Activated CD8-positive, alpha-beta T cell treated with anti-CD3 and anti-CD28 coated beads for 36 hours (primary cell): ENCODE results near the gene CERS6. TPM values are rescaled to one million over a fixed set of nuclear protein-coding genes. Genes with fewer than 3 reads are reported as not detected.

Experiments
- ATAC-seq: fragments of 200-7000 bp; cut with Tn5 transposase; one replicate; pipeline ENCODE4 v1.10.0; 2021; ENCODE audit warnings: mild to moderate bottlenecking, moderate library complexity
- CTCF ChIA-PET: fragments of 350-600 bp; sonication (Branson Sonifier 250); formaldehyde crosslinking; loops from one replicate; lab custom pipeline; 2021; ENCODE audit warnings: antibody characterized with exemption; lab: Charles Lee
- POLR2A ChIA-PET: fragments of 350-600 bp; sonication (Branson Sonifier 250); formaldehyde crosslinking; loops from one replicate; lab custom pipeline; 2021; ENCODE audit warnings: antibody characterized with exemption; lab: Charles Lee
- DNase-seq: peaks from one replicate; pipeline ENCODE4 v3.0.0-alpha.2; 2020
- H3K27ac Mint-ChIP-seq: one replicate; pipeline ENCODE4 v1.8.0; 2021; ENCODE audit warnings: mild to moderate bottlenecking, mixed read lengths
- H3K27me3 Mint-ChIP-seq: one replicate; pipeline ENCODE4 v1.8.0; 2021; ENCODE audit warnings: mixed read lengths
- H3K36me3 Mint-ChIP-seq: one replicate; pipeline ENCODE4 v1.8.0; 2021; ENCODE audit warnings: low read depth, mixed read lengths
- H3K4me1 Mint-ChIP-seq: one replicate; pipeline ENCODE4 v1.8.0; 2021; ENCODE audit warnings: low read depth, mixed read lengths
- H3K4me3 Mint-ChIP-seq: one replicate; pipeline ENCODE4 v1.8.0; 2021; ENCODE audit warnings: mild to moderate bottlenecking, moderate library complexity, mixed read lengths
- H3K9me3 Mint-ChIP-seq: one replicate; pipeline ENCODE4 v1.8.0; 2021; ENCODE audit warnings: mixed read lengths
- CTCF ChIP-seq: fragments of 200-600 bp; IDR thresholded peaks from one replicate; pipeline ENCODE4 v1.8.0; 2022; ENCODE audit warnings: antibody characterized with exemption, mild to moderate bottlenecking
- intact Hi-C: fragments of 100-400 bp; cut with micrococcal nuclease; formaldehyde crosslinking; loops from one replicate; pipeline ENCODE4 v1.10.0; 2022
- total RNA-seq, 2 experiments: library from RNA; stranded (reverse); gene quantifications; one replicate each; pipeline ENCODE4 v1.2.3, GENCODE V29; 2021

Gene CERS6
- total RNA-seq, 2 experiments from 2014 or later = 15.4 to 16.1 TPM

DNA sequence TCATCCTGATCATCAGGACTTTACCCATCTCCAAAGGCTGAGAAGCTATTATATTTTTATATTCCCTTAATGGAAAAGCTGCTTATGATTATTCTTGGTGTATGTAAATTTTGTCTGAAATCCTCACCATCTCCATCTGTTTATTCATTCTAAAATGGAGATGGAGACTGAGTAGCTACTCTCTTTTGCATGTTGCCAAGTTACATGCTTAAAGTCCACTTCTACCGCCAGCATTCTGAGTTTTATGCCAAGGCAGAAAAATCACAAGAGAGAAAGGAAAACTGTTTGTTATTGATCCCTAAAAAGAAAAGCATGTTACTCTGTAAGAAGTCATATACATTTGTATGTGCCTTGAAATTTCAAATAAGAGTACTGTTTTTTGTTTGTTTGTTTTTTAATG lies 252.0 kb downstream of the CERS6 start:
- Mint-ChIP-seq H3K27me3 (no peaks in the 10 kb centered on the region), H3K27ac (no peak overlapping the region), H3K9me3 (no peaks in the 10 kb centered on the region), H3K4me1 (peaks cover 3% of the 10 kb centered on the region), H3K36me3 (peaks cover 2% of the 10 kb centered on the region), H3K4me3 (no peak overlapping the region)
- ChIA-PET POLR2A (interaction anchor here (0.8 kb wide), 1 partner anchor 152 kb away, joined by 3 read pairs; no protein-coding TSS in a partner anchor), CTCF (interaction anchor here (1.5 to 1.9 kb wide), 2 partner anchors 361 to 589 kb away, joined by 6 to 7 read pairs; no protein-coding TSS in a partner anchor)
- ATAC-seq = no peak
- DNase-seq = no peak
- no peak for TF ChIP-seq CTCF
- intact Hi-C loops = loop anchor here (5.0 kb wide), 1 partner anchor 361 kb away; no protein-coding TSS in a partner anchor

- intact Hi-C loops = no loop called here
- Mint-ChIP-seq H3K9me3 (no peaks in the 10 kb centered on the region), H3K27me3 (no peaks in the 10 kb centered on the region), H3K27ac (no peak overlapping the region), H3K4me1 (peaks cover 3% of the 10 kb centered on the region), H3K4me3 (no peak overlapping the region), H3K36me3 (peaks cover 2% of the 10 kb centered on the region)
- TF ChIP-seq CTCF = no peak
- POLR2A ChIA-PET = no interaction called here
- ATAC-seq (no peak), DNase-seq (no peak)
- CTCF ChIA-PET = interaction anchor here (0.7 to 1.5 kb wide), 4 partner anchors 8 to 364 kb away, joined by 3 read pairs; no protein-coding TSS in a partner anchor
These were observed 254.8 kb downstream of the CERS6 start for GRCh38 chr2:168710754-168711467.

DNA sequence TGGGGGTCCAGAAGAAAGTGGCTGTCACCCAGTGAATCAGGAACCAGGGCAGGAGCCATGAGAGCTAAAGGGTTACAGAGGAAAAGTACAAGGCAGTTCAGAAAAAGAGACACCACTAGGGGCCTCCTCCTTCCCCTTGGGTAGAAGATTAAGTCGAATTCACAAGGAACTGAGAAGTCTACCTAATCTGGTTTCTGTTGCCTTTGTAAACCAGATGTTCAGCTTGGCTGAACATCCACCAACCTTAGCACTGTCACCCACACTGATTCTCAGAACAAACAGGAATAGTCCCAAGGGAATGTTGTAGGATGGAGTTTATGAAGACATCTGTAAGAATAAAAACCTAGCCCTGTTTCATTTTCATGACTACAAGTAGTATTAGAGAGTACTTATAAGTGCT lies 256.0 kb downstream of the CERS6 start:
- H3K4me3 Mint-ChIP-seq = no peak overlapping the region

DNA sequence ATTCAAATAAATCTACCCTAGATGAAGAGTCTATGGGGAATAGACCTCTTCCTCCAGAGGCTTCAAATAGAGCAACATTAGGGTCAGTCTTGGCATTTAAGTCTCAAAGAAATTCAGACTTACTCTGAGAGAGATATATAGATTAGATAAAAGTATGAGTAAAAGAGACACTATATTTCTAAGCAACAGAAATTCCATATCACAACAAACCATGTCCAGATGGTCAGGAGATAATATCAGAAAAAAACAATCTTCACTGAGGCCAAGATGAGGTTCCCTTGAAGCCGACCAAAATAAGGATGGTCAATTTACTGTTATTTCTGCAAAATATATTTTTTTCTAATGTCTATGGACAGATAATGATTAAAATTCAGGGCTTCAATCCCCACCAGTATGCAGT lies 257.3 kb downstream of the CERS6 start:
- no peak for DNase-seq
- H3K27me3 Mint-ChIP-seq = no peaks in the 10 kb centered on the region
- intact Hi-C loops = no loop called here
- ChIA-PET POLR2A (no interaction called here), CTCF (interaction anchor here (0.6 to 1.0 kb wide), 2 partner anchors 367 kb away, joined by 3 read pairs; no protein-coding TSS in a partner anchor)
- no peaks in the 10 kb centered on the region for H3K9me3 Mint-ChIP-seq
- H3K4me3 Mint-ChIP-seq = no peak overlapping the region
- H3K36me3 Mint-ChIP-seq = peaks cover 9% of the 10 kb centered on the region
- no peak for TF ChIP-seq CTCF
- H3K4me1 Mint-ChIP-seq = peaks cover 19% of the 10 kb centered on the region
- H3K27ac Mint-ChIP-seq = no peak overlapping the region
- no peak for ATAC-seq

More for the DNA sequence above, 256.0 kb downstream of the CERS6 start:
- H3K27ac Mint-ChIP-seq = no peak overlapping the region
- DNase-seq (no peak), ATAC-seq (no peak)
- H3K36me3 Mint-ChIP-seq = peaks cover 2% of the 10 kb centered on the region
- no peaks in the 10 kb centered on the region for H3K27me3 Mint-ChIP-seq
- POLR2A ChIA-PET = interaction anchor here (0.6 kb wide), 1 partner anchor 130 kb away, joined by 3 read pairs; no protein-coding TSS in a partner anchor
- H3K9me3 Mint-ChIP-seq = no peaks in the 10 kb centered on the region
- H3K4me1 Mint-ChIP-seq = peaks cover 7% of the 10 kb centered on the region
- no peak for TF ChIP-seq CTCF
- CTCF ChIA-PET = interaction anchor here (1.0 kb wide), 1 partner anchor 365 kb away, joined by 3 read pairs; no protein-coding TSS in a partner anchor
- intact Hi-C loops = no loop called here

GRCh38 chr2:168715849-168716248 lies 259.8 kb downstream of the CERS6 start:
- no peaks in the 10 kb centered on the region for H3K27me3 Mint-ChIP-seq
- no peak overlapping the region for H3K27ac Mint-ChIP-seq
- no peak for TF ChIP-seq CTCF
- POLR2A ChIA-PET = interaction anchor here (1.4 kb wide), 1 partner anchor 225 kb away, joined by 3 read pairs; no protein-coding TSS in a partner anchor
- peaks cover 23% of the 10 kb centered on the region for H3K4me1 Mint-ChIP-seq
- no peak overlapping the region for H3K4me3 Mint-ChIP-seq
- H3K9me3 Mint-ChIP-seq = no peaks in the 10 kb centered on the region
- peaks cover 24% of the 10 kb centered on the region for H3K36me3 Mint-ChIP-seq
- CTCF ChIA-PET = interaction anchor here (1.6 kb wide), 1 partner anchor 10 kb away, joined by 5 read pairs; no protein-coding TSS in a partner anchor
- DNase-seq (no peak), ATAC-seq (no peak)
- intact Hi-C loops = no loop called here
